GM18526 (cell line): ENCODE measurements around the gene TEF.

Experiments
- POLR2A ChIP-seq: IDR thresholded peaks from 3 replicates; pipeline ENCODE4 v1.6.1; 2011; ENCODE audit not compliant: insufficient read length; ENCODE audit errors: extremely low read depth

TEF gene

DNA sequence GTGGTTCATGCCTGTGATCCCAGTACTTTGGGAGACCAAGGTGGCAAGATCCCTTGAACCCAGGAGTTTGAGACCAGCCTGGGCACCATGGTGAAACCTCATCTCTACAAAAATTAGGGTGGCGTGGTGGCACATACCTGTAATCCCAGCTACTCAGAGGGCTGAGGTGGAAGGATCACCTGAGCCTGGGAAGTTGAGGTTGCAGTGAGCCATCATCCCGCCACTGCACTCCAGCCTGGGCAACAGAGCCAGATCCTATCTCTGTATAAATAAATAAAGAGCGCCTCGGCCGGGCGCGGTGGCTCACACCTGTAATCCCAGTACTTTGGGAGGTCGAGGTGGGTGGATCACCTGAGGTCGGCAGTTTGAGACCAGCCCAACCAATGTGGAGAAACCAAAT is 37.0 kb downstream of the TEF start:
- TF ChIP-seq POLR2A: no peak

DNA sequence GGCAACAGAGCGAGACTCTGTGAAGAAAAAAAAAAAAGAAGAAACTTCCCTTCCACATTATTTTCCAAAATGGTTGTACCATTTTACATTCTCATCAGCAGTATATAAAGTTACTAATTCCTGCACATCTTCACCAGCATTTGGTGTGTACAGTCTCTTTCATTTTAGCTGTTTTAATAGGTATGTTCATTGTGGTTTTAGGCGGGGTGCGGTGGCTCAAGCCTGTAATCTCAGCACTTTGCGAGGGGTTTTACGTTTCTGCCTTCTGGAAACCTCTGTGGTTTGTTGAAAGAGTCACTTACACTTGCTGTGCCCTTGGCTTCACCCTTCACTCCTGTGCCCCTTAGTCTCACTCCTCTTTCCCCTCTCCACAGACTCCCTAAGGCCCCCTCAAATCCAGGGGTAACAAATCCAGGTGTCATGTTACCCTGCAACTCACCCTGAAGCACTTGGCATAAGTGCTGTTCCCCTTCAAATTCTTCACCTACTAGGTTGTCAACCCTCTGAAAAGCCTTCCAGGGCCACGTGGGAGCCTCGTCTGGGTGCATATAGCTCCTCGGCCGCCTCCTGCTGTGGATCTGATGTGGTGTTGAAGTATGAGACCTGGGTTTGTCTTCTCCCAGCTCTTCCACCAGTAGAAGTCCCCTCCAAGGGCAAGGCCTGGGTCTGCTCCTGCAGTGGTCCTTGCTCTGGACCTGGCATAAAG is 44.1 kb downstream of the TEF start:
- TF ChIP-seq POLR2A: no peak

DNA sequence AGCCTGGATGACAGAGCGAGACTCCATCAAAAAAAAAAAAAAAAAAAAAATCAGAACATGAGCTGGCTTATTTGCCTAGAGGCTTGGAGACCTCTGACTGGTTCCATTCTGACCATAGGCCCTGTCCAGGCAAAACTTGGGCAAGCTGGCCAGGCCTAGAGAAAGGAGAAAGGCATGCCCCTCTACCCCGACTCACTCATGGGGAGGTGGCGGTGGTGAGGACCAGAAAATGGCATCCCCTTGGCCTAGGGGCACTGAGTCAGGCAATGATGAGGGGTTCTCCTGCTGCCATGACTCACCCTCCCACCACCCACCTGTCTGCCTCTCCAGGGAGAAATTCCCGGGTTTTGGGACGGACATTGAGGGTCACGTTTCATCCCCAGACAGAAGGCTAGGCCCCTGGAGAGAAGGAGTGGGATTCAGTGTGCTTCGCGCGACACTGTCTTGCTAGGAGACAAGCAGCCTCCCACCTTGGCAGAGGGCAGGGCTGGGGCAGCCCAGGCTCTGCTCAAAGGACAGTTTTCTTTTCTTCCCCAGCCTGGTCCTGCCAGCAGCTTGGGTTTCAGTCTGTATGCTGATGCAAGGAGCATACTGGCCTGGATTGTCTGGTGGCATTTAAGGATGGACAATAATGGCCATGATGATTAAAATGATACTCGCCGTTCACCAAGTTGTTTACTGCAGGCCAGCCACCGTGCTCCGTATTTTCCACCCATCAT is 47.6 kb downstream of the TEF start:
- TF ChIP-seq POLR2A: no peak

DNA sequence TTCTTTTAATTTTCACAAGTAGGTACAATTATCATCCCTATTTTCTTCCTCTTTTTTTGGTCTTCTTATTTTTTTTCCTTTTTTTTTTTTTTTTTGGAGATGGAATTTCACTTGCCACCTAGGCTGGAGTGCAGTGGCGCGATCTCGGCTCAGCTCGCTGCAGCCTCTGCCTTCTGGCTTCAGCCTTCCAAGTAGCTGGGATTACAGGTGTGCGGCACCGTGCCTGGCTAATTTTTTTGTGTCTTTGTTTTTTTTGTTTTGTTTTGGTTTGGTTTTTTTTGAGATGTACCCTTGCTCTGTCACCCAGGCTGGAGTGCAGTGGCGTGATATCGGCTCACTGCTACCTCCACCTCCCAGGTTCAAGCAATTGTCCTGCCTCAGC is 48.2 kb downstream of the TEF start:
- TF ChIP-seq POLR2A: no peak

DNA sequence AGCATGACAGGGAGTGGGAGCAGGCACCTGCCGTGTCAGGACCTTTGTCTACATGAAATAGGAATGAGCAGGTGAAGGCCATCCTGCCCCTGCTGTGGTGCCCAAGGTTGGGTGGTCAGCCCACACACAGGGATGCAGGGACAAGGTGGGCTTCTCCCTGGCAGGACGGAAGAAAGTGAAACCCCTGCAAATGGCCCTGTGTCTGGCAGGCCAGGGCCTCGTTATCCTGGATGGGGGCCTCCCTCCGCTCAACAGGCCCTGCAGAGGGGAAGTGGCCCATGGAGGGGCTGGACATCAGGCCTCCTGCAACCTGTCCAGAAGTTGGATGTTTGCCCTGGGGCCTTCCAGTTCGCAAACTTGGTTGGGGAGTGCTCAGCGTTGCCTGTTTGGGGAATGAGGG is 49.9 kb downstream of the TEF start:
- no peak for TF ChIP-seq POLR2A

DNA sequence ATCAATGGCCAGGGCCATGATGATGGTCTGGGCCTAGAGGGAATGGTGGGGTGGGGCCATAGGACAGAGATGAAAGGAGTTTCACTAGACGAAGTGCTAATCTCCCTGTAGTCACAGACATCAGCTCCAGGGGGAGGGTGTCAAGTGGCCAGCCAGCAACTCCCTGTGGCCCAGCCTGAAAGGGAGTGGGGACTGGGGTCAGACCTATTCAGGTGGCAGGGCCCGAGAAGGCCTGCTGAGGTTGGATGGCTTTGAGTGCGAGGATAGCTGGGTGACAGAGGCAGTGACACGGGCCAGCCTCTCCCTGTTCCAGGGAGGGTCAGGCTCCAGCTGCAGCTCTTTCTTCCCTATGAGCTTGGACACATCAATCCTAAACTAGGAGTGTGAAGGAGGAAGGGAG is 53.8 kb downstream of the TEF start:
- no peak for TF ChIP-seq POLR2A

DNA sequence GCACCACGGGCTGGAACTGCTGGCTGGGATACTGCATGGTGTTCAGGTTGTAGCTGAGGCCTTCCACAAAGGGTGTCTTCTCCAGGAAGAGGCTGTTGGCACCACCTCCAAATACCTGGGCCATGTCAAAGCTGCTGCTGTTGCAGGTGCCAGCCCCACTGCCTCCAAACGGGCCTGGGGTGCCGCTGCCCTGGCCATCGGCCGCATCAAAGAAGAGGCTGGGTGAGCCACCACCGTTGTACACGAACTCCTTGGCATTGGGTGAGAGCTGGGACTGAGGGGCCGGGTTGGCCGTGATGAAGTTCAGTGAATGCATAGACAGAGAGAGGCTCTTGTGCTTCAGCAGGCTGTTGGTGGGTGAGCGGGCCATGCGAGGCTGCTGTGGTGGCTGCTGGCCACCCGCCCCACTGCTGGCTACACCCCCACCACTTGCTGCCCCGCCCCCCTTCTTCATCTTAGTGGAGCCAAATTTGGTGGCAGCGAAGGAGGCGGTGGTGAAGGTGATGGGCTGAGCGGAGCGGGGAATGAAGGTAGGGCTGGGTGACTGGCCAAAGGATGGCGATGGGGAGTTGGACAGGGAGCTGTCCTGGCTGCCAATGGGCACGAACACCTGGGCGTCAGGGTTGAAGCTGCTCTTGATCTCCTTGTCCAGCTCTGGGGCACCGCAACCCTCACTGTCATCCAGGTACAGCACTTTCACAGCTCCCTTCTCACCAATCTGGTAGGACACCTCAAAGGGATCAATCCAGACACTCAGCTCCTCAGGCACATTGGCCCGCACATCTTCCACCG is 54.8 kb downstream of the TEF start:
- no peak for TF ChIP-seq POLR2A

DNA sequence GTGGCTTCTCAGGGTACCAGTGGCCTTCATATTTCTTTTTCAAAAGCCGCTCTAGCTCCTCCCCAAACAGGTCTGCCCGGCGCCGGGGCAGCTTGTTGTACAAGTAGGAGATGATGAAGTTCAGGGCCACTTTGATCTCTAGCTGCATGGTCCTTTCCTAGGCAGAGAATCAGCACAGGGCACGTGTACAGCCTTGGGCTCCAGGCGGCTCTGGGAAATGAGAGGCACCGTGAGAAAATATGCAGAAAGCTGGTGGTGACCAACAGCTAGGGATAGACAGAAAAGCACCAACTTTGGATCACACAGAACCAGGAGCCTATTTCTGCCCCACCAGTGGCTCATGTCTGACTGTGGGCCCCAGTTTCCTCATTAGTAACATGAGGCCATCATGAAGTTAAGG is 55.5 kb downstream of the TEF start:
- TF ChIP-seq POLR2A: no peak

DNA sequence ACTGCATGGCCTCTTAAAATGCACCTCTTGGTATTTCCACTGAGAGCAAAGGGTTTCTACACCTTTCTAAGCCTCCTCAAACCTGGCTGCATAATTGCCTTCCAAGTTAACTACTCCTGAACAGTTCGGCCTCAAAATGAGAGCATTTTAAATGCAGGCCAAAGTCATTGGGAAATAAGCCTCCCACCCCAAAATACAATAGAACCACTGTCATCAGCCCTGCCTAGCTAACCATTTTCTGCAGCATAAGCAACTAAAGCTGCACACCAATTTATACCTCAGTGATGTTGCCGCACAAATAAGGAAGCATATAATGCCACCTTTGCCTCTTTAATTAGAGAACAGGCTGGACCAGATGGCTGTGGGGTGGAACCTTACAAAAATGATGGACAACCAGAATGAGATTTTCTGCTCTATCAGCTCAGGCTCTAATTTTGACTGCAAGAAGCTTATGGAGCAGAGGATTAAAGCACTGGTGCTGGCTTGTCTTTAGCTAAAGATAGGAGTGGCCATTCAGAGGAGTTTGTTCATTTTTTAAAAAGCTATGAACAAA is 60.6 kb downstream of the TEF start:
- no peak for TF ChIP-seq POLR2A

DNA sequence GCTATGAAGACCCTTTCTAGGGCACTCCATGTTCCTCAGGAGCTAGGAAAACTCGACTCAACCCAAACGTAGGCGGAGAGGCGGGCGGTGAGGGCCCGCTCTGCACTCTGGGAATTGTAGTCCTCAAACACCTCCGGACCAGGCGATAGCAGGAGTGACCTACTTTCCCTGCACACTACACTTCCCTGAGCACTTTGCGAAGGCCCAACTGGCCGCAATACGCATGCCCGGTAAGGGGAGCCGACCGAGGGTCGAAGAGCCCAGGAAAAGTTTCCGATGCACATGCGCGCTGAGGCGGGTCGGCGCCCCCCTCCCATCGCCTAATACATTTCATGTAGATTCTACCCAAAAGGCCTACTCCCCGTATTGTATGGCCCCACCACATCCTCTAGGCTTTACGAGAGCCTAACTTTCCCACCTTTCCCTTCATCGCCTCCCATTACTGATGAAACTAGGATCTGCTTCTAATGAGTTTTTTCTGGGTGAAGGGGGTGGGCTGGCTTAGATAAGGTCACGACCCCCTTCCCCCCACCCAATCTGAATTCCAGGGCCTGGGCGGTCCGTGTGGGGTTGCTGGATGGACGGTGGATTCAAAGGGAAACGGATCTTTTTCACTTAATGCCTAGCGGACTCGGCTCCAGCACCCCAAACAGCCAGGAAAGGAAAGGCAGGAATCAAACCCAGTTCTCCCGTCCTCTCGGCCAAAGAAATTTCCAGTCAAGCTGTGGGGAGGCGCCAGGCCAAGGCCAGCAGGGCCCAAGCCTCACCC is 62.8 kb downstream of the TEF start:
- peak; percentile 38 for TF ChIP-seq POLR2A

DNA sequence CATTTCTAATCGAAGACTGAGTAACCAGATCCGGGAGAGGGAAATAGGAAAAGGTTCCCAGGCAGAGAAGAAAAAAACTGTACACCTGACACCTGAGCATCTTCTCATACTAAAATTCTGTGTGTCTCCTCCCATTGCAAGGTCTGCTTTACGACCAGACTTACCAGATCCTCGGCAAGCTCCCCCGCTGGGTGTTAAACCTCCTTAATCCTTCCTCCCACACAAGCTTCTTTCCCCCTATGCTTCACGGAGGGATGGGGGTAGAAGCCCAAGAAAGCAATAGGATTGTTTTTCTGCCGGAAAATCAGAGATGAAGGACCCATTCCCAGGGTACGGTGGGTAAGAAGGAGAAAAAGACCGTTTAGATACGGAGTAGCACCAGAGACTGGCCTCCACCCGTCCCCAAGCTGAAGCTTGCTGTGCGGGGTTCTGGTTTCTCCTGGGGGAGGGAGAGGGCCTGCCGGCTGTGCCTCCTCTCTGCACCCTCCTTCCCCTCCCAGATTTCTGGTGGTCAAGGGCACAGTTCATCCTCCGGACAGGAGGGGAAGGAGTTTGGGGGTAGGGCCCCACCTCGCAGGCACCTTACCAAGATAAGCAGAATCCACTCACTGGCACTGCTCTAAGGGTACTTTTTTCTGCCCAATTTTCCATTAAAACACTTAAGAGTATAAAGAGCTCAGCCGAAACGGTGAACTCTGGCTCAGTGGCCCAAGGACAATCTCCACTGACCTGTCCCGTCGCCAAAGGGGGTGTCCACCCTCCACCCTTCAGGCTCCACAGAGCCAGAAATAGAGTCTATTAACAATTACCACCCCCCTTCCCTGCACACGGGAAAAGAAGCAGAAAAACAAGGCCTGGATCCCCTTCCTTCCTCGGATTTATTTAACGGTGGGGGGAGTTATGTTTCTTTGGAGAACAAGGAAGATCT is 63.7 kb downstream of the TEF start:
- no peak for TF ChIP-seq POLR2A

DNA sequence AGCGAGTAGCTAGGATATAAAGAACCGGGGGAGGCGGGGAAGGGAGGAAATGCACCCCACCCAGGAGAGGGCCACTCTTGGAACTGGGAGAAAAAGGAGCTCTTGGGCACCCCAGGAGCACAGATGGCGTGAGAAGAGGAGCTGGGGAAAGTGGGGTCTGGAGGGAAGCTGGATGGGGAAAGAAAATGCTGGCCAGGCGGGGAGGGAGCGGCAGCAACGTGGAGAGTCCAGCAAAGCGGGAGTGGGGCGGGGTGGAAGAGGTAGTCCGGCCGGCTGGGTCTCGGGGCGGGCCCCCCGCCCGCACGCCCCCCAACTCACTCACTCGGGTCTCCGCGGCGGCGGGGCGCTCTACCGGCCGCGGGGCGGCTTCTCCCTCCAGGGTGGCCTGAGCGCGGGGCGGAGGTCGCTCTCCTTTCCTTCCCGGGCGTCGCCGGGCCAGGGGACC is 64.3 kb downstream of the TEF start:
- no peak for TF ChIP-seq POLR2A

DNA sequence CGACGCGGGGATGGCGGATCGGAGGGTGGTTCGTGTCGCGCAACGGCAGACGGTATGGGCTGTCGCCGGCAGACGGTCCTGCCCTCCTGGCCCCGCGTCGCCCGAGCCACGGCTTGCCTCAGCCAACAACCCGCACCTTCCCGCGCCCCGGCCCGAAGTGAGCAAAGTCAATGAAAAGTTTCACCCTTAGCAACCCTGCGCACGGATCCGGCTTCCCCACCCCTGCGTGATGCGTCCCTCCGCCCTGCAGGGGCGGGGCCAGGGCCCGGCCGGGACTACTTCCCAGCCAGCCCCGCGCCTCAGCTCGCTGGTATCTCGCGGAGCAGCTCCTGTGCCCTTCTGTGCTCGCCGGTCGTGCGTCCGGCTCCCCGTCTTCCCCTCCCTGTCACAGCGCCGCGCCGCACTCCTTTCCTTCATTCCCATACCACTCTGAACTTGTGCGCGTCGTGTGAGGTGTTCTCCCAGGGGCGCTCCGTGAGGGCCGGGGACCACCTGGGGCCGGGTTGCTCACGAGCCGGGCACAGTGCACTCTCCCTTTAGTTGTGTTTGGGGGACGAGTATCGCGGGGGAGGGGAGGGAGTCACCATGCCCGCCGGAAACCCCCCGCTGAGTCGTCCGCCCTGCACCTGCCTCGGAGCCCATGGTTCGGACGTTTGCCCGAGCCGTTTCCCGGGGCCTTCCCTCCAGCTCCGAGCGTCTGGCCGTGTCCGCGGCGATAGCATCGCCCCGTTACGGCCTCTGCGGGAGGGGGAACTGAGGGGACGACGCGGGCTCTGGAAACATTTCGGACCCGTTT is 65.1 kb downstream of the TEF start, which contains the start of gene TOB2:
TSS of gene TOB2 (minus strand) at position 163 of the 796 bp plus-strand sequence. CDS start 9,456 bp downstream, outside the sequence.
- TF ChIP-seq POLR2A: peak; percentile 99
